Measurements from ENCODE around the gene LRRC37A3. TPM values are rescaled to one million over a fixed set of nuclear protein-coding genes. Genes with fewer than 3 reads are reported as not detected.
"Not testable (repeated sequence)": the region's sequence is repeated elsewhere in the genome, so short reads cannot be mapped to it uniquely, and the experiment has no call there.

Gene LRRC37A3
- total RNA-seq, 1 donor from 2014 or later: 8.9 TPM

DNA sequence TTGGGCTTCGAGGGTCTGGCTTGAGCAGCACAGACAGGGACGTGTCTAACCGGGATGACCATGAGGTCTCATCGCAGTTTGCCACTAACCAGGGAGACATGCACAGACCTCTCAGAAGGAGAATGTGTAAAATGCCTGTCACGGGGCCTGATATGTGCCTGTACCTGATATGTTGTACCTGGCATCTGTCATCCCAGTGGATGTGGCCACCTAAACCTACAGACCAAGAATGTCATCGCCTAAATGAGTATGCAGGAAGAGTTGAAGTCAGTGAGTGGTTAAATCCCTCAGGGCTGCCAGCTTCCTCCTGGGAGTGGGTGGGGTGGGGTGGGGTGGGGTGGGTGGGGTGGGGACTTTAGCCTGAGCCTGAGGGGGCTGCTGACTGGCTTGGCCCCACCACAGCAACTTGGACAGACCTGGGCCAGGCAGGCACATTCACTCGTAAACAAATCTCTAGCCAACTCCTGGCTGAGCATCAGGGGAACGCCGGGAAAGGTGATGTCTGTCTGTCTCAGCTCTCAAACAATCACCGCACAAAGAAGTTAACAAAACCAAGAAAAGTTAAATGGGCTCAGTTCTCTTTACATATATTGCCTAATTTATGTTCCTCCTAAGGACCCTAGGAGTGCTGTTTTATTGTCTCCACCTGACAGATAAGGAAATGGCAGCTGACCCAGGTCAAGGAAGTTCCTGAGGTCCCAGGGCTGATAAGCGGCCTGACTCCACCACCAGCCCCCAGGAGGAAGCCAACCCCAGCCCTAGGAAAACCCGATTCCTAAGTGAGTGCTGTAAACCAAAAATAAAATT is 89.3 kb downstream of the LRRC37A3 start:
- H3K9me3 ChIP-seq; H3K36me3 ChIP-seq; H3K27ac ChIP-seq; ATAC-seq; H3K27me3 ChIP-seq; H3K4me3 ChIP-seq; intact Hi-C loops (cut with DNase I): not testable (repeated sequence)
- DNase-seq: peak; percentile 12
- H3K4me1 ChIP-seq: peaks cover 18% of the 10 kb centered on the region

DNA sequence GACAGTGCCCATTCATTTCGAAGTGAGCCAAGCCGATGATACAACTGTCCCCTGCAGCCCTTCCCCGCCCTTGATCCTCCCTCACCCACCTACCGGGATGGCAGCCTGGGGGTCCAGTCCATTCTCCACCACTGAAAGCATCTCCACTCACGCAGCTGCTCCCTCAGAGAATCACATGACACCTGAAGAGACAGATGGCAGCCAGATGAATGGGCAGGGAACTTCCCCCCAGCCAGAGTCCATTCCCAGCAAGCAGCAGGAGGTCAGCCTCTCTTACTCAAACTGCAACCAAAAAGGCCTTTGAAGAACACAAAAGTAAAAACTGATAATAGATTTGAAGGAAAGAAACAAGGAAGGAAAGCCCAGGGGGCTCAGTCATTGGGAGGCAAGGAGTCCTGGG is 90.2 kb downstream of the LRRC37A3 start:
- intact Hi-C loops (cut with DNase I); ATAC-seq; H3K9me3 ChIP-seq; H3K27ac ChIP-seq; H3K4me3 ChIP-seq; H3K27me3 ChIP-seq: not testable (repeated sequence)
- DNase-seq: peak; percentile 0
- Histone ChIP-seq H3K36me3 (peaks cover 17% of the 10 kb centered on the region), H3K4me1 (peaks cover 14% of the 10 kb centered on the region)

DNA sequence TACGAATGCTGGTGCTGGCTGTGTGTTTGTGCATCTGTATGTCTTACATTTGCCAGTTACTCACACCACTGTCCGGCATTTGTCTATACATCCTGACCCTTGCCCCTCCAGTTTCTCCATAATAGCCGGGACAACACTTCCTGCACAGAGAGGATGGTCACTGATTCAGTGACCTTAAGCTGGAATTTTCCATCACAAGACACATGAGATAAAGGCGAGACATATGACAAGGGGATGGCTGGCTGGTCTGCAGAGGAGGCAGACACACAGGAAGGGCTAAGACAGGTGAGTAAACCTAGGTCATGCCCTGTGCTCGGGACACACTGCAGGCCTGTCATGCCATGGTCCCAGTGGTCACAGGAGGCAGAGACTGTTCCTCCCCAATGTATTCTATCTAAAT is 100.4 kb downstream of the LRRC37A3 start:
- H3K4me3 ChIP-seq, H3K9me3 ChIP-seq: not testable (repeated sequence)
- DNase-seq: peak; percentile 12

DNA sequence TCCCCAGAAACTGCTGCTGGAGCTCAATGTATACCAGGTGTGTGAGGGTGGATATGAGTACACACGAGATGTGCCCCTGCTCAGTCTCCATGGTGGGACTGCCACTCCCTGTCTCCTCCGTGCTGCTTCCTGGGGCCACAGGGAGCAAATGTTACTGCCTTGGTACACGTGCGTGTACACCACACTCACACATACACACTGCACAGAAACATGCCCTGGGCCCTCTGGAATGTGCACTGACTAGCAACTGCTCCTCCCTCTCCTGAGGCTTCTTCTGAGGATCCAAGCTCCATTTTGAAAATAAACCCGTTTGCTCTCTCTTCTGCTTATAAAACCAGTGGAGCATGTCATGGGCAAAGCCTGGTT is 103.5 kb downstream of the LRRC37A3 start:
- H3K4me1 ChIP-seq; H3K9me3 ChIP-seq; H3K4me3 ChIP-seq; intact Hi-C loops (cut with DNase I); H3K27me3 ChIP-seq; DNase-seq; H3K27ac ChIP-seq: not testable (repeated sequence)
- peaks cover 43% of the 10 kb centered on the region for H3K36me3 ChIP-seq
- peak; percentile 36 for ATAC-seq

More for the DNA sequence above, 100.4 kb downstream of the LRRC37A3 start:
- H3K27me3 ChIP-seq; H3K4me1 ChIP-seq; H3K27ac ChIP-seq; ATAC-seq; intact Hi-C loops (cut with DNase I): not testable (repeated sequence)
- H3K36me3 ChIP-seq: peaks cover 65% of the 10 kb centered on the region

DNA sequence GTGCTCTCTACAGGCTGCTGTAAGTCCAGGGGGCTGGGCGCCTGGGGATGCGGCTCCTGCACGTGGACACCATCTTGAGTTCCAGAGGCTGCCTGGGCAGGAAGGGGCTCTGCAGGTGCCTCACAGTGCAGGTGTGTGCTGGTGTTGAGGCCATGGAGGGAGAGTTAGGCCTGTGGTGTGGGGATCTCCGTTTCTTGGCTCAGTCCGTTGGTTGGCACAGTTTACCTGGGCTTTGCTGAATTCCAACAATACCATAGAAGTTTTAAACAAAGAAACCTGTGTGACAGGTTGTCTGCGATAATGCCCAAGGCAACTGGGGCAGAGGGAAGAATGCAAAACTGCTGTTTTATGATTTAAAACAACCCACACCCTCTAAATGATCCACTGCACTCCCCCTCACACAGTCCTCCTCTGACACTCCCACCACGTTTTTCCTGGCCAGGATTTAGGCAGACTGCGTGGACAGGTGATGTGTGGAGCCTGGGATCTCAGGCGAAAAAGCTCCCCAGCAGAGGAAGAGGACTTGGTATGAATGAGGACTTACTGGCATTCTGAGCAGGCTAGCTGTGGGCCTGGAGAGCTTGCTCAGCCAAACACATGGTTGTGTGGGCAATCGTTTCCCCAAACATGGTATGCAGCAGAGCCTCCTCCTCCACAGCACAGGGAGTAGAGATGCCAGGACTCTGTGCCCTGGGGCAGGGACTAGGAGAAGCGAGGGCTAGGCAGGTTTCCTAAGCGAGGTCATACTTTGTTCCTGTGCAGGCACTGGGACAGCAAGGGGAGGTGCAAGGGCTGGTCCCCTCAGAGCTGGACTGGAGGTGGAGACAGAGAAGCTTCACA is 104.1 kb downstream of the LRRC37A3 start:
- intact Hi-C loops (cut with DNase I); H3K4me3 ChIP-seq; H3K27me3 ChIP-seq; H3K9me3 ChIP-seq; H3K27ac ChIP-seq; H3K4me1 ChIP-seq; DNase-seq: not testable (repeated sequence)
- peak; percentile 74 for ATAC-seq
- peaks cover 37% of the 10 kb centered on the region for H3K36me3 ChIP-seq

DNA sequence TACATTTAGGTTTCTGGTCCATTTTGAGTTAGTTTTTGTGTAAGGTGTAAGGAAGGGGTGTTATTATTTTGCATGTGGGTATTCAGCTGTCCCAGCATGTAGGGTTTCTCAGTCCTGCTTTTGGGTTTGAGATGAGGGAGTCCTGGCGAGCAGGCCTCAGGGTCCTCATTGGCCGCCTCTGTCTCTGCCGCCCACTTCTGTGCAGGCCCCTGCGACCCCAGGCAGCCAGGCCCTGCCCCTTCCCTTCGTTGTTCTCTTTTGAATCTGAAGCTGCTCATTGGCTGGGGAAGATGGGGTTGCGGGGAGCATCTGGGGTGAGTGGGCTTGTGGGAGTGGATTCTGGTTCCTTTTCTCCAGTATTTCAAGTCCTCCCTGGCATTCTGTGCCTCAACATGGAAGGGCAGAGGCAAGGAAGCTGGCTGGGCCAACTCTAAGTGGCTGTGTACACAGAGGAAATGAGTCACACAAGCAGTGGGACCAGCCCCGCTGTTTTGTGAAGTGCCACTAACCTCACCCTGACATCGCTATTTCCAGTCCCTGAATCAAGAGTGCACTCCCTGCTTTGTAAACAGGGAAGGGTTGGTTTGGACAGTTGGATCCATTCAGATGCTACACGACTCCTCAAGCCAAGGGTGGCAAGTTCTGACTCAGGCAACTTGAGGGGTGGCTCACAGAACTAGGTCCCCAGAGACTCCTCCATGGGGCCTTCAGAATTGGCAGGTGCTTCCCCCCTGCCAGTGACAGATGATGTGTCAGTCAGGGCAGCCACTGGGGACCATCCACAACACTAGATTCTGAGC is 110.9 kb downstream of the LRRC37A3 start:
- H3K36me3 ChIP-seq; H3K27me3 ChIP-seq; H3K9me3 ChIP-seq; H3K4me3 ChIP-seq; intact Hi-C loops (cut with DNase I): not testable (repeated sequence)
- Histone ChIP-seq H3K27ac (peak overlapping the region; percentile 71), H3K4me1 (peaks cover 11% of the 10 kb centered on the region)
- ATAC-seq (peak; percentile 98), DNase-seq (peak; percentile 85)

Other genes with a start within 250 kb of the LRRC37A3 start
- 51.3 TPM for gene GNA13, start 137.3 kb upstream of the LRRC37A3 start, total RNA-seq
- 8.7 TPM for gene RGS9, start 217.9 kb upstream of the LRRC37A3 start, total RNA-seq